C4-2B (cell line): Measurements from ENCODE around the gene RPS21.
"Not testable (repeated sequence)": the region's sequence is repeated elsewhere in the genome, so short reads cannot be mapped to it uniquely, and the experiment has no call there.

Experiments used
- CTCF ChIP-seq: fragments of 450-650 bp; conservative IDR thresholded peaks from 2 replicates; pipeline ENCODE4 v1.5.1; 2017; ENCODE audit warnings: mild to moderate bottlenecking
- ZFX ChIP-seq: fragments of 450-650 bp; IDR thresholded peaks from 2 replicates; pipeline ENCODE4 v1.6.1; 2017

- TF ChIP-seq CTCF, ZFX: not testable (repeated sequence)
Observed at GRCh38 chr20:62426059-62426348, 39.1 kb downstream of the RPS21 start.
